WTC11 (cell line): Measurements from ENCODE around the gene GNL2. TPM values are rescaled to one million over a fixed set of nuclear protein-coding genes. Genes with fewer than 3 reads are reported as not detected.

Source experiments
- ATAC-seq: fragments of 200-7000 bp; cut with Tn5 transposase; 2 replicates; pipeline ENCODE4 v1.10.0; 2021; ENCODE audit warnings: mild to moderate bottlenecking, moderate library complexity
- CTCF ChIA-PET: fragments of 300-600 bp; sonication (Branson Sonifier 250); formaldehyde crosslinking; loops from one replicate; lab custom pipeline; 2021; ENCODE audit warnings: antibody characterized with exemption; lab: Charles Lee
- POLR2A ChIA-PET: fragments of 350-600 bp; sonication (Branson Sonifier 250); formaldehyde crosslinking; loops from one replicate; lab custom pipeline; 2021; ENCODE audit warnings: antibody characterized with exemption; lab: Charles Lee
- DNase-seq: peaks from one replicate; pipeline ENCODE4 v3.0.0; 2021; ENCODE audit warnings: low spot score
- H3K27ac Mint-ChIP-seq: 2 replicates; pipeline ENCODE4 v1.8.0; 2021; ENCODE audit warnings: mixed read lengths
- H3K27me3 Mint-ChIP-seq: 2 replicates; pipeline ENCODE4 v1.8.0; 2021; ENCODE audit warnings: low read depth, mild to moderate bottlenecking, moderate library complexity, mixed read lengths
- H3K36me3 Mint-ChIP-seq: 2 replicates; pipeline ENCODE4 v1.8.0; 2021; ENCODE audit warnings: mixed read lengths
- H3K4me1 Mint-ChIP-seq: 2 replicates; pipeline ENCODE4 v1.8.0; 2022; ENCODE audit warnings: mixed read lengths
- H3K4me3 Mint-ChIP-seq: 2 replicates; pipeline ENCODE4 v1.8.0; 2021; ENCODE audit warnings: mild to moderate bottlenecking, moderate library complexity, mixed read lengths
- H3K9me3 Mint-ChIP-seq: 2 replicates; pipeline ENCODE4 v1.8.0; 2021; ENCODE audit warnings: mixed read lengths
- ARID4B ChIP-seq: sonication (generic); formaldehyde crosslinking; IDR thresholded peaks from 2 replicates; pipeline ENCODE4 v1.8.0; 2023; ENCODE audit warnings: missing genetic modification reagents, mild to moderate bottlenecking, borderline replicate concordance
- ATF3 ChIP-seq: sonication (generic); formaldehyde crosslinking; conservative IDR thresholded peaks from 2 replicates; pipeline ENCODE4 v1.8.1; 2022; ENCODE audit warnings: mild to moderate bottlenecking, missing genetic modification reagents
- E2F4 ChIP-seq: sonication (generic); formaldehyde crosslinking; IDR thresholded peaks from 2 replicates; pipeline ENCODE4 v1.8.1; 2022; ENCODE audit warnings: low read depth, mild to moderate bottlenecking, moderate library complexity, missing genetic modification reagents, borderline replicate concordance
- E2F5 ChIP-seq: sonication (generic); formaldehyde crosslinking; IDR thresholded peaks from 2 replicates; pipeline ENCODE4 v1.8.1; 2022; ENCODE audit warnings: mild to moderate bottlenecking, moderate library complexity, missing genetic modification reagents
- EMX1 ChIP-seq: fragments of 250-450 bp; sonication (Bioruptor Pico); IDR thresholded peaks from 2 replicates; pipeline ENCODE4 v1.8.0; 2021; ENCODE audit warnings: mild to moderate bottlenecking
- HMGA2 ChIP-seq: fragments of 250-450 bp; sonication (Bioruptor Pico); IDR thresholded peaks from 2 replicates; pipeline ENCODE4 v1.4.0; 2021; ENCODE audit warnings: mild to moderate bottlenecking, moderate library complexity
- IRF2 ChIP-seq: sonication (generic); formaldehyde crosslinking; IDR thresholded peaks from 2 replicates; pipeline ENCODE4 v1.8.0; 2022; ENCODE audit warnings: low read depth, missing genetic modification reagents, borderline replicate concordance
- JUN ChIP-seq: sonication (generic); formaldehyde crosslinking; IDR thresholded peaks from 2 replicates; pipeline ENCODE4 v1.8.0; 2023; ENCODE audit warnings: mild to moderate bottlenecking, missing genetic modification reagents
- PREB ChIP-seq: sonication (generic); formaldehyde crosslinking; IDR thresholded peaks from 2 replicates; pipeline ENCODE4 v1.8.1; 2022; ENCODE audit warnings: mild to moderate bottlenecking, missing genetic modification reagents, moderate library complexity, borderline replicate concordance
- RORB ChIP-seq: fragments of 250-450 bp; sonication (Bioruptor Pico); IDR thresholded peaks from 2 replicates; pipeline ENCODE4 v1.9.0; 2021; ENCODE audit warnings: mild to moderate bottlenecking
- SMAD3 ChIP-seq: sonication (generic); formaldehyde crosslinking; IDR thresholded peaks from 2 replicates; pipeline ENCODE4 v1.8.0; 2022; ENCODE audit warnings: missing genetic modification reagents, mild to moderate bottlenecking, borderline replicate concordance
- SOX15 ChIP-seq: fragments of 250-450 bp; sonication (Bioruptor Pico); IDR thresholded peaks from 2 replicates; pipeline ENCODE4 v1.9.0; 2021; ENCODE audit warnings: mild to moderate bottlenecking
- TEAD1 ChIP-seq: sonication (generic); formaldehyde crosslinking; IDR thresholded peaks from 2 replicates; pipeline ENCODE4 v1.8.0; 2022; ENCODE audit warnings: mild to moderate bottlenecking, missing genetic modification reagents
- ZNF263 ChIP-seq: sonication (generic); formaldehyde crosslinking; IDR thresholded peaks from 2 replicates; pipeline ENCODE4 v1.8.1; 2022; ENCODE audit warnings: low read depth, mild to moderate bottlenecking, moderate library complexity, missing genetic modification reagents
- ZNF396 ChIP-seq: fragments of 250-450 bp; sonication (Bioruptor Pico); IDR thresholded peaks from 2 replicates; pipeline ENCODE4 v1.8.0; 2021; ENCODE audit warnings: mild to moderate bottlenecking, moderate library complexity, borderline replicate concordance
- ZNF512 ChIP-seq: sonication (generic); formaldehyde crosslinking; IDR thresholded peaks from 2 replicates; pipeline ENCODE4 v1.8.1; 2022; ENCODE audit warnings: missing genetic modification reagents, borderline replicate concordance
- ZNF671 ChIP-seq: fragments of 250-450 bp; sonication (Bioruptor Pico); IDR thresholded peaks from 2 replicates; pipeline ENCODE4 v1.8.0; 2021; ENCODE audit warnings: mild to moderate bottlenecking
- total RNA-seq: library from RNA; stranded (reverse); gene quantifications from 3 replicates; pipeline ENCODE4 v1.2.3, GENCODE V29; 2021

The GNL2 gene
- total RNA-seq, 1 experiment from 2014 or later: 92.8 TPM

- TF ChIP-seq E2F5 (CRISPR knock-in tag): no peak
- TF ChIP-seq RORB (CRISPR knock-in tag): no peak
- TF ChIP-seq ZNF512 (CRISPR knock-in tag): no peak
- TF ChIP-seq EMX1 (CRISPR knock-in tag): no peak
Observed at GRCh38 chr1:37641059-37641458, 45.3 kb upstream of the GNL2 start (continued).

- ChIA-PET CTCF (interaction anchor here (1.2 to 3.1 kb wide), 2 partner anchors 14 to 33 kb away, joined by 3 to 11 read pairs; no protein-coding TSS in a partner anchor), POLR2A (no interaction called here)
- Mint-ChIP-seq H3K27me3 (no peaks in the 10 kb centered on the region; the same call in 1 of the 2 replicates), H3K27ac (no peak overlapping the region), H3K9me3 (no peaks in the 10 kb centered on the region), H3K4me1 (peaks cover 11% of the 10 kb centered on the region), H3K36me3 (no peaks in the 10 kb centered on the region)
- ATAC-seq: no peak
- TF ChIP-seq ZNF263 (CRISPR knock-in tag) (no peak), ARID4B (CRISPR knock-in tag) (no peak), E2F4 (no peak), ZNF396 (CRISPR knock-in tag) (no peak), ATF3 (CRISPR knock-in tag) (no peak), HMGA2 (CRISPR knock-in tag) (no peak), SMAD3 (CRISPR knock-in tag) (no peak), SOX15 (no peak), IRF2 (no peak), PREB (CRISPR knock-in tag) (no peak), TEAD1 (no peak), ZNF671 (CRISPR knock-in tag) (no peak), JUN (CRISPR knock-in tag) (no peak)
- TF ChIP-seq, all 79 proteins: peak for 0
- no peak overlapping the region for H3K4me3 Mint-ChIP-seq
- DNase-seq: no peak
Observed at GRCh38 chr1:37636435-37636834, 40.7 kb upstream of the GNL2 start.
